ENCODE data around the gene CNTROB. TPM values are rescaled to one million over a fixed set of nuclear protein-coding genes. Genes with fewer than 3 reads are reported as not detected.

The CNTROB gene, protein sequence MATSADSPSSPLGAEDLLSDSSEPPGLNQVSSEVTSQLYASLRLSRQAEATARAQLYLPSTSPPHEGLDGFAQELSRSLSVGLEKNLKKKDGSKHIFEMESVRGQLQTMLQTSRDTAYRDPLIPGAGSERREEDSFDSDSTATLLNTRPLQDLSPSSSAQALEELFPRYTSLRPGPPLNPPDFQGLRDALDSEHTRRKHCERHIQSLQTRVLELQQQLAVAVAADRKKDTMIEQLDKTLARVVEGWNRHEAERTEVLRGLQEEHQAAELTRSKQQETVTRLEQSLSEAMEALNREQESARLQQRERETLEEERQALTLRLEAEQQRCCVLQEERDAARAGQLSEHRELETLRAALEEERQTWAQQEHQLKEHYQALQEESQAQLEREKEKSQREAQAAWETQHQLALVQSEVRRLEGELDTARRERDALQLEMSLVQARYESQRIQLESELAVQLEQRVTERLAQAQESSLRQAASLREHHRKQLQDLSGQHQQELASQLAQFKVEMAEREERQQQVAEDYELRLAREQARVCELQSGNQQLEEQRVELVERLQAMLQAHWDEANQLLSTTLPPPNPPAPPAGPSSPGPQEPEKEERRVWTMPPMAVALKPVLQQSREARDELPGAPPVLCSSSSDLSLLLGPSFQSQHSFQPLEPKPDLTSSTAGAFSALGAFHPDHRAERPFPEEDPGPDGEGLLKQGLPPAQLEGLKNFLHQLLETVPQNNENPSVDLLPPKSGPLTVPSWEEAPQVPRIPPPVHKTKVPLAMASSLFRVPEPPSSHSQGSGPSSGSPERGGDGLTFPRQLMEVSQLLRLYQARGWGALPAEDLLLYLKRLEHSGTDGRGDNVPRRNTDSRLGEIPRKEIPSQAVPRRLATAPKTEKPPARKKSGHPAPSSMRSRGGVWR
- 10 to 100 TPM; 47.3 to 56.2 (median 54.1) TPM for polyA plus RNA-seq (ENCODE audit: insufficient read length in 4 of 4)

- DNase-seq (ENCODE audit: low read depth in 4 of 4, low spot score in 3 of 4): peak; percentile 97 to 99 (median 99)
Observed at GRCh38 chr17:7931709-7932482, at the start of gene CNTROB, which contains the start of gene TRAPPC1. Gene CNTROB (plus strand): TSS chr17:7932206. CDS start chr17:7933080, 874 bp downstream. Gene TRAPPC1 (minus strand): TSS chr17:7931946. CDS start chr17:7931829, 117 bp downstream.

DNA sequence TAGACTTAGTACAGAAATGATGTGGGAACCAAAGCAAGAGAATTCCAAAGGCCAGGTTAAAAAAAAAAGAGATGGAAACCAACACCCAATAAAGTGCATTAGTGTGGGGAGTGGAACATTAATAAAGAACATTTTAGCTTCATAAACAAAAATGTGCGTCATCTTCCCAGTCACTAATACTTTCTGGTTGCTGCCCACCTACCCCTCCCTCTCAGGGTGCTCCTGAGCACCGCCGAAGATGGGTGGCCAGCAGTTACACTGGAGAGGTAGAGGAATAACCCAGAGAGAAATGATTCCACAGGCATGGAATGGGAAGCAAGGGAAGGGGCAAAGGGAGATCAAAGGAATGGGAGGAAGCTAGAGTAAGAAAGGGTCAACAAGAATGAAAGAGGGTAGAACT, 49.4 kb upstream of the CNTROB start:
- DNase-seq (ENCODE audit: low read depth in 4 of 4, low spot score in 3 of 4): no peak

GRCh38 chr17:7883781-7884386, 48.1 kb upstream of the CNTROB start:
- peak in 2 of 4 donors; percentile 36 to 43 for DNase-seq (ENCODE audit: low read depth in 4 of 4, low spot score in 3 of 4)

DNA sequence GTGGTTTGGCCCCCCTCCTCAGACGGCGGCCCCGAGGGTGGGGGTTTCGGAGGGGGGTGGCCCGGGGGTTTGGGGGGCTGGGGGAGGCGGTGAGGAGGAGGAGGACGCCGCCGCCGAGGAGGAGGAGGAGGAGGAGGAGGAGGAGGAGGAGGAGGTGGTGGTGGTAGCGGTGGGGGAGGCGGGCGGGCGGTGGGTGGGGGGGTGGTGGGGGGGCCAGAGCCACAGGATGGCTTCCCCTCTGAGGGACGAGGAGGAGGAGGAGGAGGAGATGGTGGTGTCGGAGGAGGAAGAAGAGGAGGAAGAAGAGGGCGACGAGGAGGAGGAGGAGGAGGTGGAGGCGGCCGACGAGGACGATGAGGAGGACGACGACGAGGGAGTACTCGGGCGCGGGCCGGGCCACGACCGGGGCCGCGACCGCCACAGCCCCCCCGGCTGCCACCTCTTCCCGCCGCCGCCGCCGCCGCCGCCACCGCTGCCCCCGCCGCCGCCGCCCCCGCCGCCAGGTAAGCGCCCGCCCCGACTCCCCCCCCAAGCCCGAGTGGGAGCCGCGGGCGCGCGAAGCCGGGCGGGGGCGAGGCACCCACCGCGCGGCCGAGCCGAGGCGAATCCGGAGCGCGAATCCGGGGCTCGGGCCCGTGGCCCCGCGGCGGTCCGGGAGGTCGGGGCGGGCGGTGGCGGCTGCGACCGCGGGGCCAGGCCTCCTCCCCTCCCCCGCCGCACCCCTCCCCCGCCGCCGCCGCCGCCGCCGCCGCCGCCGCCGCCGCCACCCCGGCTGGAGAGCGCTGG, 47.2 kb upstream of the CNTROB start:
- no peak for DNase-seq (ENCODE audit: low read depth in 4 of 4, low spot score in 3 of 4)

DNA sequence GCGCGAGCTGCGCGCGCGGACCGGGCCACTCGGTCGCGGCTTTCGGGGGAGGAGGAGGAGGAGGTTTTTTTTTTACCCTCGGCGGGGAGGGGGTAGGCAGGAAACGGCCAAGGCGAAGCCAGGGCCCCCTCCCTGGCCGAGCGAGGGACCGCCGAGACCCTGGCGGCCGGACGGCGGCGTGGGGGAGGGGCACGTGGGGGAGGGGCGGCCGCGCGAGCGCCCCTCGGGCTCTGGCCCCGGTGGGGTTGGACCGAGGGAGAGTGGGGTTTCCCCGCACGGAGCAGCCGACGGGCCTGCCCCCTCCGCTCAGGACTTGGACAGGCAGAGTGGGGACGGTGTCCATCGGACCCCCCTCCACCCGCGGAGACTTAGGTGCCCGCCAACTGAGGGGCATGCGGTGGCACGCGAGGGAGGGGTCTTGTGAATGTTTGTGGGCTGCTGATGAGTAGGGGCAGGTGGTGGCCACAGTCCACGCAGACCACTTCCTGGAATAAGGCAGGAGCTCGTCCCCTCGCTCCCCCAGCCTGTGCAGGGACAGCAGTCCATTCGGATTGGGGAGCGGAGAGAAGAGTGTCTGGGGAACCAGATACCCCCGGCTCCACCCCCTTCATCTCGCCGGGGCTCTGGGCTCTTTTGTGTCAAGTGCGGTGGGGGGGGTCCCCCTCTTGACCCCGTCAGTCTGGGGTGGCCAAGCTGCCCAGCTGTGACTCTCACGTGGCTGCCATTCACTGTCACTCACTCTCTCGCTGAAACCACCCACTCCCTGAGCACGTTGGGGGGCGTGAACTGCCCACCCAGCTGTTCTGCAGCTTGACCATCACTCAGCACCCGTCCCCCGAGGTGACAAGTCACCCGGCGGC, 46.4 kb upstream of the CNTROB start:
- peak in 3 of 4 donors; percentile 52 to 72 (median 65) for DNase-seq (ENCODE audit: low read depth in 4 of 4, low spot score in 3 of 4)

GRCh38 chr17:7886227-7887037, 45.6 kb upstream of the CNTROB start:
- peak in 3 of 4 donors; percentile 18 to 59 (median 27) for DNase-seq (ENCODE audit: low read depth in 4 of 4, low spot score in 3 of 4)

- DNase-seq (ENCODE audit: low read depth in 4 of 4, low spot score in 3 of 4): no peak
Observed at GRCh38 chr17:7887038-7887481, 44.9 kb upstream of the CNTROB start.

DNA sequence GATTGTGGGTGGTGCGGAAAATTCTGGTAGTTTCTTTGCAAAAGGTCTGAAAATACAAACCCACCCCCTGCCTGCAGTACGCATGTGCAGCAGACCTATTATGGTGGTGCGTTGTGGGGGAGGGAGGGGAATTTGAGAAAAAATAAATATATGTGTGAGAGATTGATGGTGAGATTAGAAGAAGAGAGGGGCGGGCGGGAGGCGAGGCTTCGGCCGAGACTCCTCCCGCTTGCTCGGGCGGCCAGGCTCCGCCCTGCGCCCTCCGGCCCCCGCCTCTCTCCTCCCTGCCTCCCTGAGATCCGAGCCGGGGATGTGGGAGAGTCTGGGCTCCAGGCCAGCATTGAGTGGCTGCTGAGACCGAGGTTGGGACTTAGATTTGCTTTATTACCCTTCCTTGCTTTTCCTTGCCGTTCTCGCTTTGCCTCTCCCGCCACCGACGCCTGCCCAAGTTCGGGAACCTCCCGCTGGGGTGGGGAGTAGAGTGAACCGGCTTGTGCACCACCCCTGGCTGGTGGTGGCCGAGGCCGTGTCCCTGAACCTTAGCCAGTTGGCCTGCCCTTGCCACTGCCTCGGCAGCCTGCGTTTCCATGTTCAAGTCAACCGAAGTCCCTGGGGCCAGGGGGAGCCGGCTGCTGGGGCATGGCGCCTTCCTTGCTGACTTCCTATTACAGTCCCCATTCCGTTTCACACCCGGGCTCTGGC, 44.4 kb upstream of the CNTROB start:
- DNase-seq (ENCODE audit: low read depth in 4 of 4, low spot score in 3 of 4): peak; percentile 91 to 95 (median 94)

GRCh38 chr17:7888184-7888920, 43.7 kb upstream of the CNTROB start, which contains the start of gene CHD3:
Gene CHD3 (plus strand): TSS chr17:7888789. CDS start chr17:7889001, 212 bp downstream.
- DNase-seq (ENCODE audit: low read depth in 4 of 4, low spot score in 3 of 4): no peak

GRCh38 chr17:7889166-7889955, 42.6 kb upstream of the CNTROB start:
- DNase-seq (ENCODE audit: low read depth in 4 of 4, low spot score in 3 of 4): peak in 3 of 4 donors; percentile 58 to 80 (median 75)

DNA sequence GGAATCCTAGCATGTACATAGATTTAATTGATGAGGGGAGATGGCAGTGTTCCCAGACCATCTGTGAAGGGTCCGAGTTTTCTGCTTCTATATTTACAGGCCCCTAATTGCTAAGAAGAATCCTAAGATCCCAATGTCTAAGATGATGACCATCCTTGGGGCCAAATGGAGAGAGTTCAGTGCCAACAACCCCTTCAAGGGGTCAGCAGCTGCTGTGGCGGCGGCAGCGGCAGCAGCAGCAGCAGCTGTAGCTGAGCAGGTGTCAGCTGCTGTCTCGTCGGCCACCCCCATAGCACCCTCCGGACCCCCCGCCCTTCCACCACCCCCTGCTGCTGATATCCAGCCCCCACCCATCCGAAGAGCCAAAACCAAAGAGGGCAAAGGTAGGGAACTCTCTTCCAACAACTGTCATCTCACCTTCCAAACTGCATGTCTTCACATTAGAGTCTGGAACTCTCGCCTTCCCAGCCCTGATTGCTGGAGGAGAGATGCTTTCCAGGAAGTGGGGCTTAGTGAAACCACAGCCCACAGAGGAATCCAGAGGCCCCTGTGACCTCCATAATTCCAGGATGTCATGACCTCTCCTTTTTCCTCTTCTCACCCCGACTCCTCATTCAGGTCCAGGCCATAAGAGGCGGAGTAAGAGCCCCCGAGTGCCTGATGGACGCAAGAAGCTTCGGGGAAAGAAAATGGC, 38.7 kb upstream of the CNTROB start:
- no peak for DNase-seq (ENCODE audit: low read depth in 4 of 4, low spot score in 3 of 4)

DNA sequence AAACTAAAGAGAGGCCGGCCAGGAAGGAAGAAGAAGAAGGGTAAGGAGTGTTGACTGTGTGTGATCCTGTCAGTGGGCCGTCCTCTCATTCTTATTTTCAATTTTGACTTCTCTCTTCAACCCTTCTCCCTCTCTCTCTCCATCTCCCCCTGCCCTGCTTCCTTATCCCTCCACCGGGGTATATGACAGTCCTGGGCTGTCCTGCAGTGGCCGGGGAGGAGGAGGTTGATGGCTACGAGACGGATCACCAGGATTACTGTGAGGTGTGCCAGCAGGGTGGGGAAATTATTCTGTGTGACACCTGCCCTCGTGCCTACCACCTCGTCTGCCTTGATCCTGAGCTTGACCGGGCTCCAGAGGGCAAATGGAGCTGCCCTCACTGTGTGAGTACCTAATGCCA, 37.8 kb upstream of the CNTROB start:
- DNase-seq (ENCODE audit: low read depth in 4 of 4, low spot score in 3 of 4): no peak

DNA sequence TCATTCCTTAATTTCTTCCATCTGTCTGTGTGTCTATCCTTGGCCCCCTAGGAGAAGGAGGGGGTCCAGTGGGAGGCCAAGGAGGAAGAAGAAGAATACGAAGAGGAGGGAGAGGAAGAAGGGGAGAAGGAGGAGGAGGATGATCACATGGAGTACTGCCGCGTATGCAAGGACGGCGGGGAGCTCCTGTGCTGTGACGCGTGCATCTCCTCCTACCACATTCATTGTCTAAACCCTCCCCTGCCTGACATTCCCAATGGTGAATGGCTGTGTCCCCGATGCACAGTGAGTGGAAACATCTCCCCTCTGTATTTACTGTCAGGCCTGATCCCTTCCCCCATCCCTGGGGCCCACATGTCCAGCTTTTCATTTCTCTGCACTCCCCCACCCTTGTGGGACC, 37.1 kb upstream of the CNTROB start:
- no peak for DNase-seq (ENCODE audit: low read depth in 4 of 4, low spot score in 3 of 4)

GRCh38 chr17:7897090-7897489, 34.9 kb upstream of the CNTROB start:
- DNase-seq (ENCODE audit: low read depth in 4 of 4, low spot score in 3 of 4): no peak

GRCh38 chr17:7897773-7898172, 34.2 kb upstream of the CNTROB start:
- no peak for DNase-seq (ENCODE audit: low read depth in 4 of 4, low spot score in 3 of 4)

Data from right renal pelvis (tissue), 4 donors.